HG02642 (cell line): ENCODE data around the gene TMEM123.
"Not testable (repeated sequence)": the region's sequence is repeated elsewhere in the genome, so short reads cannot be mapped to it uniquely, and the experiment has no call there.

Source experiments
- ATAC-seq: cut with Tn5 transposase; IDR thresholded peaks from one replicate; pipeline ENCODE4 v1.9.1; 2021; ENCODE audit warnings: mild to moderate bottlenecking; ENCODE audit not compliant: unreplicated experiment, poor library complexity

The TMEM123 gene

DNA sequence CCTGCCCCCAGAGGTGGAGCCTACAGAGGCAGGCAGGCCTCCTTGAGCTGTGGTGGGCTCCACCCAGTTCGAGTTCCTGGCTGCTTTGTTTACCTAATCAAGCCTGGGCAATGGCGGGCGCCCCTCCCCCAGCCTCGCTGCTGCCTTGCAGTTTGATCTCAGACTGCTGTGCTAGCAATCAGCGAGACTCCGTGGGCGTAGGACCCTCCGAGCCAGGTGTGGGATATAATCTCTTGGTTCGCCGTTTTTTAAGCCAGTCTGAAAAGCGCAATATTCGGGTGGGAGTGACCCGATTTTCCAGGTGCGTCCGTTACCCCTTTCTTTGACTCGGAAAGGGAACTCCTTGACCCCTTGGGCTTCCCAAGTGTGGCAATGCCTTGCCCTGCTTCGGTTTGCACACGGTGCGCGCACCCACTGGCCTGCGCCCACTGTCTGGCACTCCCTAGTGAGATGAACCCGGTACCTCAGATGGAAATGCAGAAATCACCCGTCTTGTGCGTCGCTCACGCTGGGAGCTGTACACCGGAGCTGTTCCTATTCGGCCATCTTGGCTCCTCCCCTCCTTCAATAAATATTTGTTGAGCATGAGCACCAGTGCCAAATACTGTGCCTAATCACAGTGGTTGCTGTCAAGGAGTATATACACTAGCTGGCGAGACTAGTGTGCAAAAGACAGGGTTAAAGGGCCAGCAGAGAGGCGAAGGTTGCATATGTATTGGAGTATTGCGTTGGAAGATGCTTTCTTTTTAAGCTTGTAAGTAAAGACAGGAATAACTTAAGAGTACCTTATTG lies 77.7 kb downstream of the TMEM123 start:
- not testable (repeated sequence) for ATAC-seq

- ATAC-seq: peak; percentile 100
These were observed 84.1 kb downstream of the TMEM123 start for GRCh38 chr11:102368472-102368871.

GRCh38 chr11:102367364-102367763 lies 85.2 kb downstream of the TMEM123 start:
- ATAC-seq: no peak

DNA sequence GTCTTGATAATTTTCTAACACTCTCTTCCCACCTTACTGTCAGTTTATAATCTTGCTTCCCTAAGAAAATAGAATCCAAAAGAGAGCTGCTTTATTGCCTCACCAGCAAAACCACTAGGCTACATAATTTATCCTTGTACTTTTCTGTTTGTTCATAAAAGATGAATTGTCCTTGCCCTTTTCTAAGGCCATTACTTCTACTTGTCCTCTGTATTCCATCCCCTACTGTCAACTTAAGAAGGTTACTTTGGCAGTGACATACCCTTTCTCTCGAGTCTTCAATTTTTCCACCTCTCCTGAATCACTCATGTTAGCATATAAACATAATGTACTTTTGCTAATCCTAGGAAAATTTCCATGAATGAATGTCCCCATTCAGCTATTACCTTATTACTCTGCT lies 87.6 kb downstream of the TMEM123 start:
- no peak for ATAC-seq

DNA sequence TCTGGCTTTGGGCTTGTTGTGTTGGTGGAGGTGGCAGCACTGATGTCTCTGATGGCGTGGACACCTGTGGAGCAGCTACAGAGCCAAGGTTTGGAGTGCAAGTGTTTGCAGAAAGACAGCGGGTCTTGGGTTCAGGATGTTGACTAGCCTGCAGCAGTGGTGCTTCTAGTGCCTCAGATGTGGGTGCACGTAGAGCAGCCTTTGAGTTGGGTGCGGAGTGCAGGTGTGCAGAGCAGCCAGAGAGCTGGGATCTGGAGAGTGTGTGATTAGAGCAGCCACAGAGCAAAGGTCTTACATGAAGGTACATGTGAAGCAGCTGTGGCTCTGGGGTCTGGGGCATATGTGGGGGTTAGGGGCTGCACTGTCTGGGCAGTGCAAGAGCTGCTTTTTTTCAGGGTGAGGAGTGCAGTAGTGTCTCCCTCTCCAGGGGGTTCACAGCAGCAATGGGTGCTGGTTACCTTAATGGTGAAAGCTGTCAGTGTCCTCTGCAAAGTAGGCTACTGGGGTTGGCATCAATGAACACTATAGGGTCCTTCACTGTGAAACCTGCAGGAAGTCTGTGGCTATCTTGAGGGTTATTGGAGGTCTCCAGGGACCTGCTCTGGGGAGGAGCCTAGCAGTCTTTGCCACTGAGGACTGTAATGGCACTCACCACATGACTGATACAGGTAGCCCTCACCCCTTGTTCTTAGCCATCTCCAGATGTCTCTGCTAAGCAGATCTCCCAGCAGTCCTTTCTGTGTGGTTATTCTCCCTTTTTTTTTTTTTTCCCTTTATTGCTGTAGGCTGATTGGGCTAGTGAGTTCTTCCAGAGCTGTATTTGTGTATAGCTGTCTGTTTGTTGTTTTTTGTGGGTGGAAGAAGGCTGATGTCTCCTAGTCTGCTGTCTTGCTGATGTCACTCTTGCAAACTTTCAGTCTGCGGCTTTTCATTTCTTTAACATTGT lies 91.2 kb downstream of the TMEM123 start:
- peak; percentile 84 for ATAC-seq

- ATAC-seq: no peak
These were observed 91.9 kb downstream of the TMEM123 start for GRCh38 chr11:102360681-102361080.

DNA sequence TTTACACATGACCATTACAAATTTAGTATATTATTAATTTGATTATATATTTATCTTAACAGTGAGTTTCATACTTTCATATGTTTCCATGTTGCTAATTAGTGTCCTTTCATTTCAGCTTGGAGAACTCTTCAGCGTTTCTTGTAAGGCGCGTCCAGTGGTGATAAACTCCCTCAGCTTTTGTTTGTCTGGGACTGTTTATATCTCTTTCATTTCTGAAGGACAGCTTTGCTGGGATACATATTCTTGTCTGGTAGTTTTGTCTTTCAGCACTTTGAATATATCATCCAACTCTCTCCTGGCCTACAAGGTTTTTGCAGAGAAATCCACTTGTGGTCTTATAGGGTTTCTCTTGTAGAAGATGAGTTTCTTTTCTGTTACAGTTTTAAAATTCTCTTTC lies 93.2 kb downstream of the TMEM123 start:
- no peak for ATAC-seq

DNA sequence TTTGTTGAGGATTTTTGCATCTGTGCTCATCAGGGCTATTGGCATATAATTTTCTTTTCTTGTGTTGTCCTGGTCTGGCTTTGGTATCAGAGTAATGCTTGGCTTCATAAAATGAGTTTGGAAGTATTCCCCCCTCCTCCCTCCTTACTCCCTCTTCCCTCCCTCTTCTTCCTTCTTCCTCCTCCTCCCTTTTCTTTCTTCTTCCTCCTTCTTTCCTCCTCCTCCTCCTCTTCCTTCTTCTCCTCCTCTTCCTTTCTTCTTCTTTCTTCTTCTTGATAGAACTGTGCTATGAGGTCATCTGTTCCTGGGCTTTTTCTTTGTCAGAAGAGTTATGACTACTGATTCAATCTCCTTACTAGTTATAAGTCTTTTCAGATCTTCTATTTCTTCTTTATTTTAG lies 95.4 kb downstream of the TMEM123 start:
- ATAC-seq: no peak

DNA sequence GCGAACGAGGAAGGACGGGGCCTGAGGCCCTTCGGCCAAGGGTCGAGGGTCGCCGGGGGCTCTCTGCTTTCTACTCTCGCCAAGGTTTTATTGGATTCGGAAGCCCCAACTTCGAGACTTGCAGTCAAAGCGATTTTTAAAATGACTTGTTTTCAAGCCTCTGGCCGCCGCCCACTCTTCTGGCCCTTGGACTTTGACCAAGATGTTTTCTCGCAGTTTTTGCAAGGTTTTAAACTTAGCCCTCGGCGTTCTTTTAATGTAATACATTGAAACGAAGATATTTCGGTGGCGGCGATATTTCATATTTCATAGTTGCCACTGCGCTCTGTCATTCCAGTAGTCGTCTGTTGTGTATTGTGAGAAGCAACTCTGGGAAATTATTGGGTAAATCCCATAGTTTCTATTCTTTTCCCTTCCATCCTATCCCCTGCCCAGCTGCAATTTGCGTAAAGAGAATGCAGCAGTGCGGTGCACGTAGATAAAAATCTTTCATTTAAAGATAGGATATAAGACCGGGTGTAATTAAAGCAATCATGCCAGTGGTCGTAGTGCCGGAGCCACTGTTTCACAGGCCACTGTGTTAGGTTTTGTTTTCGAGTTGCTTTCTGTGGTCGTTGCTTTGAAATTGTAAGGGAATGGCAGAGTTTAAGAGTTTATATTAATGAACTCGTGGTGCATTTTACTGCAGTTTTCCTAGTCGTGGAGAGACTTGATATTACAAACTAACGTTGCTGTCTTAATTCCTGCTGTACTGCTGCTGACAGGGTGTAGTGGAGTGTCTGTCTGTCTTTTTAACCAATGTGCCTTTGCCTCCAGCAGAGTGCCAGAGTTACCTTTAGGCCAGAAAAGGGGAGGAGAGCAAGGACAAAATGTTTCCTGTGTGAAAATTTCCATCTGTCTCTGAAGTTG lies 104.8 kb downstream of the TMEM123 start:
- peak; percentile 16 for ATAC-seq

DNA sequence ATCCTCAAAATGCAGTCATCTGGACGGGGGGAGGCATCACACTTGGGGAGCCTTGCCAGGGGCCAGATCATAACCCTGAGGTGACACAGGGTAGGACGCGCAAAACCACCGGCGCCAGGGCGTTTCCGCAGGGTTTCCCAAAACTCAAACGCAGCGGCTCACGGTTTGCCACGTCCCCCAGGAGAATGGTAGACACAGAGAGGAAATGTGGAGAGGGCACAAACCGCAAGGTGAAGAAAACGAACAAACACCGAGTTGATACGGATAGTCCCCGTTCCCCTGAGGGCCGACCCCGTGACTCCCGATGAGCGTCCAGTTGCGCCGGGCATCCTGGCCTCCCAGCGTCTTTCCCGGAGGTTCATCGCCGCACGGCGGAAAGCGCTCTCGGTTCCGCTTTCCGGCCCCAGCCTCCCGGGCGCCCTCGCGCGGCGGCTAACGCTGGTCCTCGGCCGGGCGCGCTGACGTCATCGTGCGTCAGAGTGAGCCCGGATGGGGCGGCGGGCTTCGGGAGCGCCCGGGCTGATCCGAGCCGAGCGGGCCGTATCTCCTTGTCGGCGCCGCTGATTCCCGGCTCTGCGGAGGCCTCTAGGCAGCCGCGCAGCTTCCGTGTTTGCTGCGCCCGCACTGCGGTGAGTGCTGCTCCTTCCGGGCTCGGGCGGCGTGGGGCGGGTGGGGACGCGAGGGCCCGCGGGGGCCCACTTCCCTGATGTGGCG lies 105.7 kb downstream of the TMEM123 start, which contains the start of gene BIRC2:
Gene BIRC2 (plus strand): TSS at position 467 of the 714 bp plus-strand sequence. CDS start 2,641 bp downstream, outside the sequence.
- ATAC-seq: peak; percentile 93

GRCh38 chr11:102346456-102346747 lies 106.2 kb downstream of the TMEM123 start:
- ATAC-seq: no peak
